Left ventricle myocardium inferior (tissue), 1 donor: ENCODE results near the gene GNG13. TPM values are rescaled to one million over a fixed set of nuclear protein-coding genes. Genes with fewer than 3 reads are reported as not detected.

Experiments used
- DNase-seq: peaks from one replicate; pipeline ENCODE4 v3.0.0-alpha.2; 2020
- H3K27ac ChIP-seq: fragments of 200-600 bp; replicated peaks from 2 replicates; pipeline ENCODE4 v1.8.0; 2021
- H3K27me3 ChIP-seq: fragments of 200-600 bp; 2 replicates; pipeline ENCODE4 v1.8.0; 2021; ENCODE audit warnings: low read depth
- H3K36me3 ChIP-seq: fragments of 200-600 bp; 2 replicates; pipeline ENCODE4 v1.8.0; 2021
- H3K4me1 ChIP-seq: fragments of 200-600 bp; 2 replicates; pipeline ENCODE4 v1.8.0; 2021
- H3K4me3 ChIP-seq: fragments of 200-600 bp; 2 replicates; pipeline ENCODE4 v1.8.0; 2021; ENCODE audit warnings: mild to moderate bottlenecking, moderate library complexity
- H3K9me3 ChIP-seq: fragments of 200-600 bp; replicated peaks from 2 replicates; pipeline ENCODE4 v1.8.0; 2021
- intact Hi-C: fragments of 100-400 bp; cut with micrococcal nuclease; formaldehyde crosslinking; loops from one replicate; pipeline ENCODE4 v1.11.0; 2022
- total RNA-seq: library from RNA; stranded (reverse); fragmentation: NEBNext Ultra II Directional; extraction: Animal tissue kit (Norgen Biotek cat#: 25700); gene quantifications from one replicate; pipeline ENCODE4 v1.2.1, GENCODE V29; 2021
- TF ChIP-seq, protein P1 (sequence below): fragments of 200-600 bp; IDR thresholded peaks from 2 replicates; pipeline ENCODE4 v1.8.0; 2021; ENCODE audit warnings: antibody characterized with exemption, mild to moderate bottlenecking, borderline replicate concordance
- donor health status: DM: no; HTN: yes; CAD: no; lungs with severe emphysema.

Gene GNG13
- total RNA-seq, 1 donor from 2014 or later: not detected

DNA sequence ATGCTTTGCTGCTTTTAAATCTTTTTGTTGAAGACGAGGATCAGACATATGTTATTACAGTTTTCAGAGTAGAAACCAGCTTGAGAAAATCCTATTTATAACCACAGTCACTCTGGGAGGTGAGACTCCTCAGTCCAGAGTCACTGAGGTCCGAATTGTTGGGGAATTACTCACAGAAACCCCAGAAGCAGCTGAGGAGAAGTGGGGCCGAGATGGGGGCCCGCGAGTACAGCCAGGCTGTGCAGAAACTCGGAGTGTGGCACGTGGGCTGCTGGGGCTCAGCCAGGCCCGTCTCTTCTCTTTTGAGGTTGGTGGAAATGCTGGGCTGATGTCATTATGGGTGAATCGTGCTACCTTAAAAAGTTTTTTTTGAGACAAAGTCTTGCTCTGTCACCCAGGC lies 14.4 kb upstream of the GNG13 start:
- intact Hi-C loops: loop anchor here (10.0 kb wide), 1 partner anchor 240 kb away; no protein-coding TSS in a partner anchor
- Histone ChIP-seq H3K27ac (no peak overlapping the region), H3K36me3 (no peaks in the 10 kb centered on the region), H3K4me1 (peaks cover 12% of the 10 kb centered on the region), H3K27me3 (peaks cover 86% of the 10 kb centered on the region), H3K9me3 (peaks cover 5% of the 10 kb centered on the region), H3K4me3 (no peak overlapping the region)
- TF ChIP-seq, protein P1, sequence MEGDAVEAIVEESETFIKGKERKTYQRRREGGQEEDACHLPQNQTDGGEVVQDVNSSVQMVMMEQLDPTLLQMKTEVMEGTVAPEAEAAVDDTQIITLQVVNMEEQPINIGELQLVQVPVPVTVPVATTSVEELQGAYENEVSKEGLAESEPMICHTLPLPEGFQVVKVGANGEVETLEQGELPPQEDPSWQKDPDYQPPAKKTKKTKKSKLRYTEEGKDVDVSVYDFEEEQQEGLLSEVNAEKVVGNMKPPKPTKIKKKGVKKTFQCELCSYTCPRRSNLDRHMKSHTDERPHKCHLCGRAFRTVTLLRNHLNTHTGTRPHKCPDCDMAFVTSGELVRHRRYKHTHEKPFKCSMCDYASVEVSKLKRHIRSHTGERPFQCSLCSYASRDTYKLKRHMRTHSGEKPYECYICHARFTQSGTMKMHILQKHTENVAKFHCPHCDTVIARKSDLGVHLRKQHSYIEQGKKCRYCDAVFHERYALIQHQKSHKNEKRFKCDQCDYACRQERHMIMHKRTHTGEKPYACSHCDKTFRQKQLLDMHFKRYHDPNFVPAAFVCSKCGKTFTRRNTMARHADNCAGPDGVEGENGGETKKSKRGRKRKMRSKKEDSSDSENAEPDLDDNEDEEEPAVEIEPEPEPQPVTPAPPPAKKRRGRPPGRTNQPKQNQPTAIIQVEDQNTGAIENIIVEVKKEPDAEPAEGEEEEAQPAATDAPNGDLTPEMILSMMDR: no peak
- DNase-seq: no peak

DNA sequence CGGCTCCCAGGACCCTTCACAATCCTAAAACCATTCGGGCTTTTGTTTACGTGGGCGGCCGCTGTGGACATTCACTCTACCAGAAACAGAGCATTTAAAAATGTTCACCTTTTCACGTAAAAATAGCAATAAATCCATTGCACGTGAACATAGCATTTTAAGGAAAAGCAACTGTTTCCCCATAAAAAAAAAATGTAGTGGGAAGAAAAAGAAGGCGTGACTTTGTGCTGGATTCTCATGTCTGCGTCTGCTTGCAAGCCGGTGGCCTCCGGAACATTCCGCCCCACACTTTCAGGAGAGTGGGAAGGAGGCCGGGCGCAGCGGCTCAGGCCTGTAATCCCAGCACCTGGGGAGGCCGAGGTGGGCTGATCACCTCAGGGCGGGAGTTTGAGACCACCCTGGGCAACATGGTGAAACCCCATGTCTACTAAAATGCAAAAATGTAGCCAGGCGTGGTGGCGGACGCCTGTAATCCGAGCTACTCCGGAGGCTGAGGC lies 13.4 kb upstream of the GNG13 start:
- H3K27ac ChIP-seq: no peak overlapping the region
- H3K36me3 ChIP-seq: no peaks in the 10 kb centered on the region
- H3K4me1 ChIP-seq: peaks cover 12% of the 10 kb centered on the region
- no peak for DNase-seq
- peaks cover 76% of the 10 kb centered on the region for H3K27me3 ChIP-seq
- H3K9me3 ChIP-seq: peaks cover 5% of the 10 kb centered on the region
- TF ChIP-seq, protein P1: no peak
- intact Hi-C loops: loop anchor here (10.0 kb wide), 1 partner anchor 241 kb away; no protein-coding TSS in a partner anchor
- H3K4me3 ChIP-seq: peak overlapping the region; percentile 55

DNA sequence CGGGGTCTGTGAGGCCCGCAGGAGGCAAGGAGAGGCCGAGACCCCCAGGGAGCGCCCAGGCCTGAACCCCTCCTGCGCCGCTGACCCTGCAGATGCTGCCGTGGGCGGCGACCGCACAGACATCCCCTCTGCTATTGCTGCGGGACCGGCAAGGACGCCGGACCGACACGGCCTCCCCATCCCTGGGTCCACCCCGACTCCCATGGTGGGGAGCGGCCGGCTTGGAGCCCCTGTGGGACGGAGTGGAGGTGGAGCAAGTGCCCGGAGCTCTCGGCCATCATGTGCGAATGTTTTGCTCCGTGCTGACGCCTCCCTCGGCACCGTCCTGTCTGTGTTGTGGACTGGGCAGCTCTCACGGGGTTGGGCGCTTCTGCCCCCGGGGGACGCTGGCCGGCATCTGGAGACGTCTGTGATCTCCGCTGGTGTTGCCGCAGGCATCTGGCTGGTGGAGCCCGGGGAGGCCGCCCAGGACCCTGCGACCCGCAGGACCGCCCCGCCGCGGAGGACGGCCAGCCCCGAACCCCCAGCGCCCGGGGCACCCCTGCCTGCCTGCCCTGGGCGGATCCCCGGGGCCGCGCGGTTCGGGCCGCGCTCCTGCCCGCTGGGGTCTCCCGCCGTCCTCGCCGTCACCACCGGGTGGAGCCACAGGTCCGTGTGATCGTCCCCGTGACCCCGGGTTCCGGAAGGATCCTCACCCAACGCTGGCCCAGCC lies 12.8 kb upstream of the GNG13 start:
- Histone ChIP-seq H3K36me3 (no peaks in the 10 kb centered on the region), H3K27ac (no peak overlapping the region), H3K27me3 (peaks cover 70% of the 10 kb centered on the region), H3K4me1 (peaks cover 15% of the 10 kb centered on the region), H3K9me3 (peaks cover 5% of the 10 kb centered on the region), H3K4me3 (peak overlapping the region; percentile 55)
- peak; percentile 46 for DNase-seq
- intact Hi-C loops: loop anchor here (10.0 kb wide), 1 partner anchor 241 kb away; no protein-coding TSS in a partner anchor
- TF ChIP-seq, protein P1: peak; percentile 77

DNA sequence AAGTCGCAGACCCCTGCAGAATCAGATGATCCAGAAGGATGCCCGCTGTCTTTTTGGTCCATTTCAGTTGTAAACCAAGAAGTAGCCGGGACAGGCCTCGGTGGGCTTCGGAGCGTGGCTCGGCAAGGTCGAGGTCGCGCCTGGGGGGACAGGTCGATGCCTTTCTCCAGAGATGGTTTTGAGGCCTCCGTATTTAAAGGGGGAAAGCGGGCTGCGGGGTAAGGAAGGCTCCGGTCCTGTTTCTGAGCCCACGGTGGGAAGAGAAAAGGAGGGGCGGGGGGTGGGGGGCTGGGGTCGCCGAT lies 7.5 kb upstream of the GNG13 start:
- H3K4me3 ChIP-seq: peak overlapping the region; percentile 83
- no peaks in the 10 kb centered on the region for H3K36me3 ChIP-seq
- intact Hi-C loops: no loop called here
- H3K4me1 ChIP-seq: peaks cover 32% of the 10 kb centered on the region
- peaks cover 5% of the 10 kb centered on the region for H3K9me3 ChIP-seq
- peak overlapping the region; percentile 91 for H3K27ac ChIP-seq
- no peak for DNase-seq
- TF ChIP-seq, protein P1: no peak
- peaks cover 23% of the 10 kb centered on the region for H3K27me3 ChIP-seq

DNA sequence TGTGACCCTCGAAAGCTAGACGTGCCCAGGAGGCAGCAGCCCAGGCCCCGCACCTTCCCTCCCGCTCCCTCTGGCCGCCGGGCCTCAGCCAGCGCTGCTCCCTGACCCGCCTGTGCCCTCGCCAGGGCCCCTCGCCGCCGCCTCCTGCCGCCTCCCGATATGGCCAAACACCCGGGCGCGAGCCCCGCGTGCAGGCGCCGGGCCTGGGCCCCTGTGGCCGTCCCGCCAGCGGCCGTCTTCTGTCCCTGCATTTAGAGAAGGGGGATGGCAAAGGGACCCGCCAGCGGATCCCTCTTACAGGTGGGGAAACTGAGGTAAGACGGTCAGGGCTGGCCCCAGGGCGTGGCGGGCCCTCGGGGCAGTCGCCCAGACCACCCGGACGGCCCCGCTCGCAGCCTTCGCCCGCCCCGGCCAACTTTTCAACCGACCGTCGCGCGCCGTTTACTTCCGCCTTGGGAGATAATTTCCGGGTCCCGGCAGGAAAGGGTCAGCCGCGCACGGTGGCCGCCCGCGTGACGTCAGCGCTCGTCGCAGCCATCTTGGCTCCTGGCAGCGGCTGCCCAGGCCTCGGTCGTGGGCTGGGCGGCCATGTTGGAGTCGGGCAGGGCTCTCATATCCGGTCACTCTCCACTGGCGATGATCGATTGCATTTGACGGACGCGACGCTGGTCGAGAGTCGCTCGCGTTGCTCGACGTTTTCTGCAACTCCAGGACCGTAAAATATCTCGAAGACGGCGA lies 7.0 kb upstream of the GNG13 start:
- H3K4me3 ChIP-seq: peak overlapping the region; percentile 83
- peaks cover 5% of the 10 kb centered on the region for H3K9me3 ChIP-seq
- TF ChIP-seq, protein P1: no peak
- H3K36me3 ChIP-seq: no peaks in the 10 kb centered on the region
- peaks cover 32% of the 10 kb centered on the region for H3K4me1 ChIP-seq
- peaks cover 23% of the 10 kb centered on the region for H3K27me3 ChIP-seq
- intact Hi-C loops: no loop called here
- DNase-seq: peak; percentile 94
- H3K27ac ChIP-seq: peak overlapping the region; percentile 91
